Measurements from ENCODE around the gene BTN2A1.
A peak's percentile ranks its signal among the peaks of the same experiment; 100 is the strongest.
"Not testable (repeated sequence)": the region's sequence is repeated elsewhere in the genome, so short reads cannot be mapped to it uniquely, and the experiment has no call there.

Gene BTN2A1

DNA sequence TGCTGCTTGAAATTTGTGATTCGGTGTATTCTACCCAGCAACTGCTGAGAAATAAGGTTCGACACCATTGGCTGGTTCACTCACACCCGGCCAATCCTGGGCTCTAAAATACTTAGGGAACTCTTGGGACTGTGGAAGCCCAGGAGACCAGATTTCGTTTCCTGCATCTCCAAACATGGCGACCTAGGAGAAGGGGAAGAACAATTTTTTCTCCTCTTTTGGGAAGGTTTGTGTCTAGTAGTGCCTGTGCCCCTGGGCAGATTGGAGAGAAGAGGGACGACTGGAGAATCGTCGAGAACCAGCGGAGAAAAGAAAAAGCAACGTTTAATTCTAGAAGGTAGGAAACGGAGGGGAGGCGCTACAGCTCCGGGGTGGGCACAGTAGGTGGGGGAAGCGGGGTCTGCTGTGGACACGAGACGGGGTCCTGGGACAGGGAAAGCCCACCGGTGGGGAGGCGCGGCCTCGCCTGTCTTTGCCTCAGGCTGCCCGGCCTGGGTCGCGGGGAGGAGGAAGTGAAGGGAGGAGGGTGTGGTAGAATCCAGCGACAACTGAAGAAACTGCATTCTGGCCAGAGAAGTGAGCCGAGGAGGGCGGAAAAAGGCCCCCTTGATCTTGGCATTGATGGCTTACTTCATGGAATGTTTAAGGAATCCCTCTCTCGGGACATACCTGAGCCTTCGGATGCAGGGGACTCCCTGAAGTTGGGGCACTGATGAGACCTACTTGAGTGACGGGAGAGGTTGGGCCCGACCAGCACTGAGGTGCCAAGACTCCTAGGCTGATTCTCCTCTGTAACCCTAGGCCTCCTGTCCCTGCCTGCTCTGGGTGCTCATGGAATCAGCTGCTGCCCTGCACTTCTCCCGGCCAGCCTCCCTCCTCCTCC lies at the start of gene BTN2A1:
BTN2A1 (plus strand) TSS at position 150 of the 883 bp plus-strand sequence; CDS start at position 832, 682 bp downstream.
- DNase-seq (ENCODE audit: low read depth in 2 of 3, low spot score in 1 of 3), result peak; percentile 35 to 60 (median 48)

GRCh38 chr6:26408828-26409730 lies 48.7 kb upstream of the BTN2A1 start:
- DNase-seq (ENCODE audit: low read depth in 2 of 3, low spot score in 1 of 3), result no peak

DNA sequence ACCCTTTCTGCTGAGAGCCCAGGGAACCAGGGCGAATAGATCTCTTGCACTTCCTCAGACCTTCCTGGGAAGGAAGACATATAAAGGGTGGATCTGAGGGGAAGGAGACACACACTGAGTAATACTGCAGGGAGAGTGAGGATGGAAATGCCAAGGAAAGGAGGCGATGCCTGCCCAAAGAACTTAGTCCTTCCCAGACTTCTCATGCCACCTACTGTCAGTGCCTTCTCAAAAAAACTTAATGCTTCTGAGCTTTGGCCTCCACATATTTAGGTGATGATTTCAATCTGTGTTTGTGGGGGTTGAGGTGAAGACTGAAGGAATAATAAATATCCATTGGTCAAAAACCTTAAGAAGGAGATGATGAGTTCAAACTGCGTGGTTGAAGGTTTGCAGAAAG lies 46.0 kb upstream of the BTN2A1 start:
- no peak for DNase-seq (ENCODE audit: low read depth in 2 of 3, low spot score in 1 of 3)

DNA sequence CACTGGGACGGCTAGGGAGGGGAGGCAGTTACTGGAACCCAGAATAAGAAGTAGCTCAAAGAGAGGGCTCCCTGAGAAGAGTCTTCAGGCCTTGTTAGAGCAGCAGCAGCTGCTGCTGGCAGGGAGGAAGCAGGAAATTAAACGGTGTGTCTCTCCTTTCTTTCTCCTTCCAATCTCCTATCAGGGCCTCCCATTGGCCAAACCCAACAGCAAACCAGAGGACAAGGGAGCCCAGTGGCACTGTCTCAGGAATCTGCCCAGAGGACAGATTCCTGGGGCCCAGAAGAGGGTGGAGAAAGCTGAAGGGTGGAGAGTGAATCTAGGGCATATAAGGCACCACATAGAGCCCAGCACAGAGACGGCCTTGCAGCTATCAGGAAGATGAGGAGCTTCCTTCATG lies 45.5 kb upstream of the BTN2A1 start:
- DNase-seq (ENCODE audit: low read depth in 2 of 3, low spot score in 1 of 3), result no peak

GRCh38 chr6:26412954-26413353 lies 44.8 kb upstream of the BTN2A1 start:
- no peak for DNase-seq (ENCODE audit: low read depth in 2 of 3, low spot score in 1 of 3)

GRCh38 chr6:26414281-26414680 lies 43.5 kb upstream of the BTN2A1 start:
- DNase-seq (ENCODE audit: low read depth in 2 of 3, low spot score in 1 of 3), result no peak

DNA sequence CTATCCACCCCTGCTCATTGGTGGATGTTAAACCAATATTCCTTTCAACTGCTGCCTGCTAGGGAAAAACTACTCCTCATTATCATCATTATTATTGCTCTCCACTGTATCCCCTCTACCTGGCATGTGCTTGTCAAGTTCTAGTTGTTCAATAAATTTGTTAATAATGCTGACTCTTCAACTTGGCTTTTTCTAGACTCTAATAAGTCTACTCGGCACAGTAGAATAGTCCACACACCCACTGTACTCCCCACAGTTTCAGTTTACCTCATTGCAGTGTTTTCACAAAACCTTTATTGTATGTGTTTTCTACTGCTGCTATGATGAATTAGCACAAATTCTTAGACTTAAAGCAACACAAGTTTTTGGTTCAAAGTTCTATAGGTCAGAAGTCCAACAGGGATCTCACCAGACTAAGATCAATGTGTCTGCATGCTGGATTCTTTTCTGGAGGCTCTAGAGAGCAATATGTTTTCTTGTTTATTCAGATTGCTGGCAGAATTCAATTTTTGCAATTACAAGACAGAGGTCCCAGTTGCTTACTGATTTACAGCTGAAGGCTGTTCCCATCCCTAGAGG lies 42.6 kb upstream of the BTN2A1 start:
- DNase-seq (ENCODE audit: low read depth in 2 of 3, low spot score in 1 of 3), result no peak

GRCh38 chr6:26415791-26416190 lies 42.0 kb upstream of the BTN2A1 start:
- DNase-seq (ENCODE audit: low read depth in 2 of 3, low spot score in 1 of 3), result no peak

- DNase-seq (ENCODE audit: low read depth in 2 of 3, low spot score in 1 of 3), result no peak
Measured at GRCh38 chr6:26416288-26416687, 41.5 kb upstream of the BTN2A1 start.

DNA sequence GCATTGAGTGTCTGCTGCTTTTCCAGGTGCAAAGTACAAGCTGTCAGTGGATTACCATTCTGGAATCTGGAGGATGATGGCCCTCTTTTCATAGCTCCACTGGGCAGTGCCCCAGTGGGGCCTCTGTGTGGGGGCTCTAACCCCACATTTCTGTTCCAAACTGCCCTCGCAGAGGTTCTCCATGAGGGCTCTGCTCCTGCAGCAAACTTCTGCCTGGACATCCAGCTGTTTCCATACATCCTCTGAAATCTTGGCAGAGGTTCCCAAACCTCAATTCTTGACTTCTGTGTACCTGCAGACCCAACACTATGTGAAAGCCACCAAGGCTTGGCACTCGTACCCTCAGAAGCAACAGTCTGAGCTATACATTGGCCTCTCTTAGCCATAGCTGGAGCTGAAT lies 39.7 kb upstream of the BTN2A1 start:
- DNase-seq (ENCODE audit: low read depth in 2 of 3, low spot score in 1 of 3), result not testable (repeated sequence)

DNA sequence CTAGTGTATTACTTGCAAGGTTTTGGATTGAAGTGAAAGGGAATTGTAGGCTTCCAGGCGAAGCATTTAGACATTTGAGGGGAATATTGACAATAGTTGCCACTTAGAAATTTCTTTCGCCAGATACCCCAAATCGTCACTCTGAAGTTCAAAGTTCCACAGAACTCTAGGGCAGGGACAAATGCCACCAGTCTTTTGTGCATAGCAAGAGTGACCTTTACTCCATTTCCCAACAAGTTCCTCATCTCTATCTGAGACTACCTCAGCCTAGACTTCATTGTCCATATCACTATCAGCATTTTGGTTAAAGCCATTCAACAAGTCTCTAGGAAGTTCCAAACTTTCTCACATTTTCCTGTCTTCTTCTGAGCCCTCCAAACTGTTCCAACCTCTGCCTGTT lies 39.0 kb upstream of the BTN2A1 start:
- DNase-seq (ENCODE audit: low read depth in 2 of 3, low spot score in 1 of 3), result not testable (repeated sequence)

- no peak for DNase-seq (ENCODE audit: low read depth in 2 of 3, low spot score in 1 of 3)
Measured at GRCh38 chr6:26420688-26421171, 37.0 kb upstream of the BTN2A1 start.

GRCh38 chr6:26421259-26422144 lies 36.3 kb upstream of the BTN2A1 start:
- no peak for DNase-seq (ENCODE audit: low read depth in 2 of 3, low spot score in 1 of 3)

- DNase-seq (ENCODE audit: low read depth in 2 of 3, low spot score in 1 of 3), result no peak
Measured at GRCh38 chr6:26422329-26422728, 35.4 kb upstream of the BTN2A1 start.

DNA sequence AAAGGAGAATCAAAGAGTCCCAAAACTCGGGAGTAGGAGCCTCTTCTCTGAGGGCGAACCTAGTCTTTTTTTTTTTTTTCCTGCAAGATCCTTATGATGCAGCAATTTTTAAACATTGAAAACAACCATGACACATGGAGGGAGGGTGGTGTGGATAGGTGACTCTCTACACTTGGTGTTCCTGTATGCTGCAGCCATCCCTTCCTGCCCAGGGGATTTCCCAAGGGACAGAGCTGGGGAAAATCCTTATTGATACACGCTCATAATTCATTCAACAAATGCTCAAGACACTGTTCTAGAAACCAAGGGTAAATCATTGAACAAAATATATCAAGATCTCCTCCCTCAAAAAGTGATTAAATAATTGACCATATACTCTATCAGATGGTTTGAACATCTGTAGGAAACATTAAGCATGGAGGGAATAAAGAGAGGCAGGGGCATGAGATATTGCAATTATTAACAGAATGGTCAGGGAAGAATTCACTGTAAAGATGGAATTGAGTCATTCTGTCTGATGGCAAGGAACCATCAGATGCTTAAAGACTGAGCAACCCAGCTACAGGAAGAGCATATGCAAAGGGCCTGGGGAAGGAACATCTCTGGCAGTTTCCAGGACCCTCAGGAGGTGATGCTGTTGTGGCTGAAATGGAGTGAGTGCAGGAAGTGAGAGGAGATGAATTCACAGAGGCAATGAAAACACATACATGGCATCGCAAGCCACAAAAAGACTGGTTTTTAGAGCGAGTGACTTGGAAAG lies 30.9 kb upstream of the BTN2A1 start:
- DNase-seq (ENCODE audit: low read depth in 2 of 3, low spot score in 1 of 3), result no peak

- DNase-seq (ENCODE audit: low read depth in 2 of 3, low spot score in 1 of 3), result no peak
Measured at GRCh38 chr6:26427451-26427809, 30.3 kb upstream of the BTN2A1 start.

GRCh38 chr6:26428206-26428605 lies 29.5 kb upstream of the BTN2A1 start:
- no peak for DNase-seq (ENCODE audit: low read depth in 2 of 3, low spot score in 1 of 3)

DNA sequence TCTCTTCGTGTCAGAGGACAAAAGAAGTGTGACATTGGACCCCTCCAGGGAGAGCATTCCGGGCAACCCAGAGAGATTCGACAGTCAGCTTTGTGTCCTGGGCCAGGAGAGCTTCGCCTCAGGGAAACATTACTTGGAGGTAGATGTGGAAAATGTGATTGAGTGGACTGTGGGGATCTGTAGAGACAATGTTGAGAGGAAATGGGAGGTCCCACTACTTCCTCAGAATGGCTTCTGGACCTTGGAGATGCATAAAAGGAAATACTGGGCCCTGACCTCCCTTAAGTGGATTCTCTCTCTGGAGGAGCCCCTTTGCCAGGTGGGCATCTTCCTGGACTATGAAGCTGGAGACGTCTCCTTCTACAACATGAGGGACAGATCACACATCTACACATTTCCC lies 27.0 kb upstream of the BTN2A1 start:
- no peak for DNase-seq (ENCODE audit: low read depth in 2 of 3, low spot score in 1 of 3)

DNA sequence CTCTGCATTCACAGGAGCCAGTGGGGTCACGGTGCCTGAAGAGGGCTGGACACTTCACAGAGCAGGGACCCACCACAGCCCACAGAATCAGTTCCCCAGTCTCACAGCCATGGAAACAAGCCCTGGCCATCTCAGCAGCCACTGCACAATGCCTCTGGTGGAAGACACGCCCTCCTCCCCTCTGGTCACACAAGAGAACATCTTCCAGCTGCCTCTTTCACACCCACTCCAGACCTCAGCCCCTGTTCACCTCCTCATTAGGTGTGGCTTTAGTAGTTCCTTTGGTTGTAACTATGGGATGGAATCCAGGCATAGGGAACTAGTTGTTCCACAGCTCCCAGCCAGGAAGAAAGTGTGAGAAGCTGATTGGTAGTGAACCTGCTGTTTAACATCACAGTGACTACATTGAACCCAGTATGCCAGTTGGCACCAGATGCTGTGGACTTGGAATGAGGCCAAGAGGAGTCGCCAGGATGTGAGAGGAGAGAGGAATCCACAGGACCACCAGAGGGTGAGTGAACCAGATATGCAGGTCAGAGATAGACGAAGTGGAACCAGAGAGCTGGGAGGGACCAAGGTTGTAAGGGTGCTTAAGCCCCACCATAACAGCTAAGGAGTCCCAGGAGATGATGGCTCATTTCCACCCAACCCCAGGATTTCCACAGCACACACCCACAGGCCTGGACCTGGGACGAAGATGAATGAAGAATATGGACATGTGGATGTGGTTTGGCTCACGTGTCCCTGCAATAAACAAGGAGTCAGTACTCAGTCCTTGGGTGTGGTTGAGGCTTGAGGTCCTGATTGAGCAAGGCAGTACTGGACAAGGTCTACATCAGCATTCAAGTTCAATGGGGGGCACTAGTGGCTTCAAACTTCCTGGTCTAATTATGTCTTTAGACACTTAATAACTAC lies 26.2 kb upstream of the BTN2A1 start:
- no peak for DNase-seq (ENCODE audit: low read depth in 2 of 3, low spot score in 1 of 3)

All from stimulated activated CD4-positive, alpha-beta T cell treated with anti-CD3 and anti-CD28 coated beads, Interleukin-12 subunit alpha, Interleukin-12 subunit beta, amount 100 ng/mL, for 48 hours (primary cell).